Muscle layer of duodenum (tissue), 2 donors: Measurements from ENCODE around the gene ALDH3A2.

Experiments used
- H3K27ac ChIP-seq: one replicate; pipeline ENCODE4 v1.7.0; 2013; ENCODE audit warnings: mild to moderate bottlenecking, low read length
- H3K27me3 ChIP-seq: one replicate; pipeline ENCODE4 v1.7.0; 2013; ENCODE audit warnings: low read depth, mild to moderate bottlenecking, control low read depth, low read length
- H3K36me3 ChIP-seq, 2 donors: one replicate each; pipeline ENCODE4 v1.7.0; 2013; ENCODE audit warnings: low read length in 2 of 2, control low read depth in 1 of 2, mild to moderate bottlenecking in 1 of 2; ENCODE audit not compliant: insufficient read depth in 2 of 2, control insufficient read depth in 1 of 2
- H3K4me1 ChIP-seq, 2 donors: one replicate each; pipeline ENCODE4 v1.7.0; 2013; ENCODE audit warnings: low read length in 2 of 2, mild to moderate bottlenecking in 2 of 2, control low read depth in 1 of 2, moderate library complexity in 1 of 2; ENCODE audit not compliant: insufficient read depth in 2 of 2, control insufficient read depth in 1 of 2
- H3K4me3 ChIP-seq, 2 donors: one replicate each; pipeline ENCODE4 v1.7.0; 2013; ENCODE audit warnings: low read length in 2 of 2, low read depth in 1 of 2, mild to moderate bottlenecking in 1 of 2
- H3K9me3 ChIP-seq, 2 donors: one replicate each; pipeline ENCODE4 v1.7.0; 2013; ENCODE audit warnings: low read length in 2 of 2, control low read depth in 1 of 2, mild to moderate bottlenecking in 1 of 2; ENCODE audit not compliant: control insufficient read depth in 1 of 2
- donor health status: healthy.

Gene ALDH3A2

DNA sequence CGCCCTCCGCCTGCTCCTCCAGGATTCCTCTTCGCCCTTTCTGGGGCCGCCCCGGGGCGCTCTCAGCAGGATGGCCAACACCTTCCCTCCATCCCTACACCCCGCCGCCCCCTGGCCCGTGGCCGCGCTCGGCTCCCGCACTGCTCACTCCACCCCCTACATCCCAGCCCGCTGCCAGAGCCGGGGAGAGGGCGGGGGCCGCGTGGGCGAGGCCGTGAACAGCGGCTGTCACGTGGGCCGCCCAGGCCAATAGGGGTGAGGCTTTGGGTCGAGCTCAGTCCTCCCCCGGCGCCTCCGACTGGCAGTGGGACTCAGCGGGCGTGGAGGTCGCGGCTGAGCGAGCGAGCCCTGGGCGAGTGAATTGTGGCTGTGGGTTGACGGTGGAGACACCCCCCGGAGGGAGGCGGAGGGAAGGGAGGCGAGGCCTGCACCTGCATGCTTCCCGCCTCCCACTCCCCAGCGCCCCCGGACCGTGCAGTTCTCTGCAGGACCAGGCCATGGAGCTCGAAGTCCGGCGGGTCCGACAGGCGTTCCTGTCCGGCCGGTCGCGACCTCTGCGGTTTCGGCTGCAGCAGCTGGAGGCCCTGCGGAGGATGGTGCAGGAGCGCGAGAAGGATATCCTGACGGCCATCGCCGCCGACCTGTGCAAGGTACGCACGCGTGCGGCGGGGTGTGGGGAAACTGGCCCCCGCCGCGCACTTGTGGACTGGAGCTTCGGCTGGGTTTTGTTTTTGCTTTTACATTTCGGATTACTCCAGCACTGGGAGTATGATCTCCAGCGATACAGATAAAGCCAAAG is at the start of gene ALDH3A2:
Gene ALDH3A2, plus strand, starts transcription at position 277 of the 799 bp plus-strand sequence. Its CDS starts 221 bp downstream, at position 498.
- peaks cover 0 to 4% of the 10 kb centered on the region in 2 donors for H3K36me3 ChIP-seq
- H3K27me3 ChIP-seq: no peaks in the 10 kb centered on the region
- peak within 1 kb of the TSS; percentile 97 for H3K27ac ChIP-seq
- peaks cover 21 to 40% of the 10 kb centered on the region in 2 donors for H3K4me1 ChIP-seq
- peak within 1 kb of the TSS; percentile 82 to 96 for H3K4me3 ChIP-seq
- H3K9me3 ChIP-seq: no peaks in the 10 kb centered on the region

DNA sequence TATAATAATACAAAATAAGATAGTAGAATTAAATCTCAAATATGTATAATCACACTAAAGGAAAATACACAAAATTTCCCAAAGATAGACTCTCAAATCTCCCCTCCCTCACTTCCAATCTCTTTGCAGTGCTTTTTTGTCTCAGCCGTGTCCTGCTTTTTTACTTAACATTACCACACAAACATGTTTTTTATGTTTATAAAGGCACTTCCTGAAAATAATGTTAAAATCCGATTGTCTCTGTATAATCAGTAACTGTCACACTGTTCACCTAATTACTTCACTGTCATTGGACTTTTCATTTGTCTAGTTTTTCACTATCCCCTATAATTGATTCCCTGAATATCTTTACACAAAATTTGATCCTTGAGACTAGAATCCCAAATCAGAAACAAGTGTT is 38.2 kb upstream of the ALDH3A2 start:
- Histone ChIP-seq H3K9me3 (no peaks in the 10 kb centered on the region), H3K27me3 (no peaks in the 10 kb centered on the region), H3K4me3 (no peak overlapping the region), H3K4me1 (peaks cover 0 to 7% of the 10 kb centered on the region in 2 donors), H3K27ac (no peak overlapping the region), H3K36me3 (no peaks in the 10 kb centered on the region)

DNA sequence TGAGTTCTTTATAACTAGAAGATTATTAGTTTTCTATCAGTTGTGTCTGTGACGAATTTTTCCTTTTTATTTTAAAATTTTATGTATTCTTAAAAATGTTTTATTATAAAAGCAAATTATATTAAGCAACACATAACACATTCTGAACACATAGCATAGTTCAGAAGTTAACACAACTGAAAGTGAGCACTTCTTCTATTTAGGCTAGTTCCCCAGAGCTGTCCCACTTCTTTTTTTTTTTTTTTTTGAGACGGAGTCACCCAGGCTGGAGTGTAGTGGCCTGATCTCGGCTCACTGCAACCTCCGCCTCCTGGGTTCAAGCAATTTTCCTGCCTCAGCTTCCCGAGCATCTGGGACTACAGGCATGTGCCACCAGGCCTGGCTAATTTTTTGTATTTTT is 37.7 kb upstream of the ALDH3A2 start:
- no peak overlapping the region for H3K27ac ChIP-seq
- peaks cover 0 to 7% of the 10 kb centered on the region in 2 donors for H3K4me1 ChIP-seq
- no peaks in the 10 kb centered on the region for H3K36me3 ChIP-seq
- no peaks in the 10 kb centered on the region for H3K27me3 ChIP-seq
- H3K4me3 ChIP-seq: no peak overlapping the region
- H3K9me3 ChIP-seq: no peaks in the 10 kb centered on the region

DNA sequence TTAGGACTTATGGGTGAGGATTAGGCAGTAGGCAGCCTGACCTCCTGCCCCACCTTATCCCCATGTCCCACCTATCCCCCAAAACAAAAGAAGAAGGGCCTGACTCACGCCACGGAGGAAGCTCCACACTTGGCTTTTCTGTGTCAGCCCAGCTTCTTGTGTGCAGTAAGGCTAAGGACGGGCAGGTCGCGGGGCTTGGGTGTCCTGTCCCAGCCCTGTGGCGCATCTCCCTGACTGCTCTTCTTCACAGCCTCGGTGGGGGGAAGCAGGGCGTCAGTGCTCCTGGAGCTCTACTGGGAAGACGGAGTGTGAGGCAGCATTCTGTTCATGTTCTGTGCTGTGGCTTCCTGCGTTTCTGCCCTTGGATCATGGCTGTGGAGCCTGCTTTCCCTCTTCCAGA is 34.6 kb upstream of the ALDH3A2 start:
- H3K27me3 ChIP-seq: no peaks in the 10 kb centered on the region
- H3K4me1 ChIP-seq: peaks cover 0 to 7% of the 10 kb centered on the region in 2 donors
- H3K36me3 ChIP-seq: peaks cover 0 to 3% of the 10 kb centered on the region in 2 donors
- no peak overlapping the region for H3K27ac ChIP-seq
- no peak overlapping the region for H3K4me3 ChIP-seq
- H3K9me3 ChIP-seq: peaks cover 10 to 13% of the 10 kb centered on the region in 2 donors

DNA sequence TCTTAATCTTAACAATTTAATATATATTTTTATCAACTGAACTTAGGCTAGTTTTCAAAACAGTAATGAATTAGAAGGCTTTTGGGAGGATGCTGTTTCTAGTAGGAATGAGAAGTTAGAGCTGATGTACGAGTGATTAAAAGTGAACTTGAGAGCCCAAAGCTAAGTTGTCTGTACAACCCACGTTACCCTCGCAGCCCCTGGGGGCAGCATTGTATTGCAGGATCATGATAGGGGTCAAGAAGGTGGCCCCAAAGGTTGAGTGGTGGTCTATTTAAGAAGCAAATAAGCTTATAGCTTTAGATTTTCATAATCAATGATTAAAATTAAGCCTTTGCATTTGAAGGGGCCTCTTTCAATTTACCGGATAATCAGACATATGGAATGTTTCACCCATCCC is 33.7 kb upstream of the ALDH3A2 start:
- Histone ChIP-seq H3K9me3 (peaks cover 16 to 22% of the 10 kb centered on the region in 2 donors), H3K4me3 (no peak overlapping the region), H3K27ac (no peak overlapping the region), H3K4me1 (peaks cover 0 to 7% of the 10 kb centered on the region in 2 donors), H3K36me3 (peaks cover 0 to 9% of the 10 kb centered on the region in 2 donors), H3K27me3 (no peaks in the 10 kb centered on the region)

DNA sequence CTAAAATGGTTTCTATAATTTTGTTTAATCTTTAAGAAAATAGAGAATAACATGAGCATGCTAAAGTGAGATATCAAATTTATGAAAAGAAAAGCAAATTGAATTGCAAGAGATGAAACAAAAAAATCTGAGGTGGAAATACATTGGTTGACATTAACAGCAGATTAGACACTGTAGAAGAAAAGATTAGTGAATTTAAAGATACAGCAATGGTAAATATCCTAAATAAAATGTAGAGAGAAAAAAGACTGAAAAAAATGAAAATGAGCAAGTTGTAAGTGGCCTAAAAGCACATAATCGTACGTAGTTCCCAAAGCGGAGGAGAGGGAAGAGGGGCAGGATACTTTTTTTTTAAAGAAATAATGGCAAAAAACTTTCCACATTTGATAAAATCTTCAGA is 30.5 kb upstream of the ALDH3A2 start:
- Histone ChIP-seq H3K27me3 (no peaks in the 10 kb centered on the region), H3K27ac (no peak overlapping the region), H3K4me3 (no peak overlapping the region), H3K4me1 (peaks cover 0 to 7% of the 10 kb centered on the region in 2 donors), H3K36me3 (peaks cover 0 to 9% of the 10 kb centered on the region in 2 donors), H3K9me3 (peaks cover 16 to 31% of the 10 kb centered on the region in 2 donors)

DNA sequence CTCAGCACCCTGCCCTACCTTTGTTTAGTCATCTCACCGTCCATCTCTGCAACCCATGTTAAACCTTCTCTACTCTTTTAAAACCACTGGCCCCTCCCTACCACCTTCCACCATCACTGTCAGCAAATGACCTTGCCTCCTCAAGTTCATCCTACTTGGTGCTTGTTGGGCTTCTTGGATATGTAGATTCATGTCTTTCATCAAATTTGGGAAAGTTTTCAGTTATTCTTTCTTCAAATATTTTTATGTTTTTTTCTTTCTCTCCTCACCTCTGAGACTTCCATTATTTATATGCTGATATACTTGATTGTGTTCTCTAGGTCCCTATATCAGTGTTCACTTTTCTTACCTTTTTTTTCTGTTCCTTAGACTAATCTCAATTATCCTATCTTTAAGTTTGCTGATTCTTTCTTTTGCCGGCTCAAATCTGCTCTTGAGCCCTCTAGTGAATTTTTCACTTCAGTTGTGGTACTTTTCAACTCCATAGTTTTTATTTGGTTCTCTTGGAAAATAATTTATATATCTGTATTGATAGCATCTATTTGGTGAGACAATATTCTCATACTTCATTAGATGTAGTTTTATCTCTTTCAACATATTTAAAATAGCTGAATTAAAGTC is 28.7 kb upstream of the ALDH3A2 start:
- H3K4me1 ChIP-seq: no peaks in the 10 kb centered on the region
- H3K27ac ChIP-seq: no peak overlapping the region

DNA sequence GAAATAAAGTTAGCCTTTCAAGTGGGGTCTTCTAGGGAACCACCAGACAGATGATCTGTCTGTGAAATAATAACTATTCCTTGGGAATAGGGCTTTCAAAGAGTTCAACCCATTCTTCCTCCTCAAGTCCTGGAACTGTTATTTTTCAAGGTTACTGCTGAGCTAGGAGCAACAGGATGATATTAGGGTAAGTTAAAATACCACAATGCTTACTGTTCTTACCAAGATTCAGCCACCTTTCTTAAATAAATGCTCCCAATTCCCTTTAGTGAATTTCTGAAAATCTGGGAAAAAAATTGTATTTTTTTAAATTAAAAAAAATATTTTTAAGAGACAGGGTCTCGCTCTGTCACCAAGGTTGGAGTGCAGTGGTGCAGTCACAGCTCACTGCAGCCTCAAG is 26.9 kb upstream of the ALDH3A2 start:
- no peak overlapping the region for H3K27ac ChIP-seq
- no peaks in the 10 kb centered on the region for H3K27me3 ChIP-seq
- no peaks in the 10 kb centered on the region for H3K4me1 ChIP-seq
- H3K36me3 ChIP-seq: peaks cover 0 to 9% of the 10 kb centered on the region in 2 donors
- peaks cover 16 to 31% of the 10 kb centered on the region in 2 donors for H3K9me3 ChIP-seq
- H3K4me3 ChIP-seq: no peak overlapping the region

More for the DNA sequence above, 28.7 kb upstream of the ALDH3A2 start:
- Histone ChIP-seq H3K36me3 (peaks cover 0 to 9% of the 10 kb centered on the region in 2 donors), H3K27me3 (no peaks in the 10 kb centered on the region), H3K9me3 (peaks cover 16 to 31% of the 10 kb centered on the region in 2 donors), H3K4me3 (peak overlapping the region in 1 of 2 donors; percentile 24)

DNA sequence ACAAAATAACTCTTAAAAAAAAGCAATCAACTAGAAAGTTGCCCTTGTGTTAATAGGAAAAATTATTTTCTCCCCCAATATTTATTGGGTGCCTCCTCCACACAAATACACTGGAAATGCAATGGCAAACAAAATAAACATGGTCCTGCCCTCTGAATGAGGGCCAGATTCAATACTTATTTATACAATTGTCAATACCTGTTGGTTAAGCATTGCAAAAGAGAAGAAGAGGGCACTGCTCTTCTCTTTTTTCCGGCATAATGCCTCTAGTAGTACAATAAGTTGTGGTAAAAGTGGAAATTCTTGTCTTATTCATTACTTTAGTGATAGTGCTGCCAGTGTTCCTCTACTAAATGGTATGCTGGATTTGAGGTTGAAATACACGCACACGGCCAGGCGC is 22.5 kb upstream of the ALDH3A2 start:
- H3K4me3 ChIP-seq: no peak overlapping the region
- no peaks in the 10 kb centered on the region for H3K36me3 ChIP-seq

DNA sequence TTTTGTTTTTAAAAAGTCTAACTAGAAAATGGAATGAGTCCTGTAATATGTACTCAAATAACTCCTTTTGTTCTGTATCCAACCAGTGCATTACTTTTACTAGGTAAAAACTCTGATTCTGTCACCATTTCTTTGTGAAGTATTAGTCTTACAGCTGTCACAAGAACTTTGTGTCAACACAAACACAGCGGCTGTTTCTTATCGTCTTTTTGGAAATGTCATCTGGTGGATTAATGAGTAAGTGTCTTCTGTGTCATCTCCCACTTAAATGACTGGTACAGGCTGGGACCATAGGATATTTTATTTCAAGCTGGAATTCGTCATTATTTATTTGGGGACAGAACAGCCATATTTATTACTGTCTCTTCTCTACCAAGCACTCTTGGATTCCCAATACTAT is 19.1 kb upstream of the ALDH3A2 start:
- H3K27ac ChIP-seq: no peak overlapping the region
- H3K4me3 ChIP-seq: no peak overlapping the region
- no peaks in the 10 kb centered on the region for H3K36me3 ChIP-seq
- no peaks in the 10 kb centered on the region for H3K27me3 ChIP-seq
- no peaks in the 10 kb centered on the region for H3K9me3 ChIP-seq
- no peaks in the 10 kb centered on the region for H3K4me1 ChIP-seq

More for the DNA sequence above, 22.5 kb upstream of the ALDH3A2 start:
- peaks cover 0 to 2% of the 10 kb centered on the region in 2 donors for H3K9me3 ChIP-seq
- no peaks in the 10 kb centered on the region for H3K27me3 ChIP-seq
- H3K27ac ChIP-seq: no peak overlapping the region
- H3K4me1 ChIP-seq: no peaks in the 10 kb centered on the region

DNA sequence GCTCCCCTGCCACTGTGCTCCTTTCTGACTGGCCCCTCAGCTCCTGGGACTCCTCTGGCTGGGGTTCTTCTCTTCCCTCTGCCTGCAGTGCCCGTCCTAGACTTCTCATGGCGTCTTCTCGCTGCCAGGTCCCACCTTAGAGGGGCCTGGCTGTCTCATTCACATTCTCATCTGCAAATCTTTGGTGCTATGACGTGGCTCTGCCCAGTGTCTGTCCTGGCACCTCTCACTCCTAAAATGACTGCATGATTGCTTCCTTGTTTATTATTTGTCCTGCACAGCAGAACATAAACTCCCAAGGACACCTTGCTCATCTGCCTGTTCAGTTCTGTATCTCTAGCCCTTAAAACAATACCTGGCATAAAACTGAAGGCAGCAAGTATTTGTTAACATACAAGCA is 18.5 kb upstream of the ALDH3A2 start:
- H3K27ac ChIP-seq: no peak overlapping the region
- H3K9me3 ChIP-seq: no peaks in the 10 kb centered on the region
- no peak overlapping the region for H3K4me3 ChIP-seq
- no peaks in the 10 kb centered on the region for H3K4me1 ChIP-seq
- H3K27me3 ChIP-seq: no peaks in the 10 kb centered on the region
- H3K36me3 ChIP-seq: no peaks in the 10 kb centered on the region
